IMR-90 (cell line): ENCODE measurements around the gene NNMT. TPM values are rescaled to one million over a fixed set of nuclear protein-coding genes. Genes with fewer than 3 reads are reported as not detected.

Experiments
- ATAC-seq: fragments of 200-7000 bp; cut with Tn5 transposase; 2 replicates; pipeline ENCODE4 v1.9.1; 2020; ENCODE audit warnings: low read depth, mild to moderate bottlenecking, moderate library complexity
- BruUV-seq: library from RNA; stranded (reverse); fragments of 400-500 nt; replicated peaks from 2 replicates; lab custom pipeline; 2021; lab: Mats Ljungman, UMichigan
- CTCF ChIA-PET: fragments of 300-600 bp; formaldehyde crosslinking; extraction: SDS; loops from one replicate; lab custom pipeline; 2021; ENCODE audit warnings: antibody characterized with exemption; lab: Yijun Ruan, JAX
- POLR2A ChIA-PET: fragments of 300-600 bp; sonication (Branson Sonifier 250); formaldehyde crosslinking; loops from one replicate; lab custom pipeline; 2022; ENCODE audit warnings: antibody characterized with exemption; ENCODE audit not compliant: unreplicated experiment; lab: Charles Lee
- DNase-seq: peaks from one replicate; pipeline ENCODE4 v3.0.0; 2013
- H2AFZ ChIP-seq: replicated peaks from 2 replicates; pipeline ENCODE3; 2013; ENCODE audit warnings: low read length, mild to moderate bottlenecking; ENCODE audit not compliant: poor library complexity
- H2AK5ac ChIP-seq: 2 replicates; pipeline ENCODE4 v1.6.1; 2013; ENCODE audit warnings: low read depth, low read length, inconsistent platforms
- H2AK9ac ChIP-seq: replicated peaks from 2 replicates; pipeline ENCODE3; 2013; ENCODE audit warnings: mild to moderate bottlenecking, low read depth, low read length, moderate library complexity; ENCODE audit not compliant: poor library complexity
- H2BK120ac ChIP-seq: 2 replicates; pipeline ENCODE4 v1.6.1; 2013; ENCODE audit warnings: low read depth, low read length, inconsistent platforms
- H2BK15ac ChIP-seq: 3 replicates; pipeline ENCODE4 v1.6.1; 2013; ENCODE audit warnings: low read depth, low read length, inconsistent platforms
- H2BK20ac ChIP-seq: 2 replicates; pipeline ENCODE4 v1.6.1; 2013; ENCODE audit warnings: low read depth, mild to moderate bottlenecking, inconsistent platforms, low read length, moderate library complexity
- H2BK5ac ChIP-seq: 2 replicates; pipeline ENCODE4 v1.6.1; 2013; ENCODE audit warnings: mild to moderate bottlenecking, low read depth, low read length, inconsistent platforms; ENCODE audit not compliant: poor library complexity, severe bottlenecking
- H3K14ac ChIP-seq: replicated peaks from 2 replicates; pipeline ENCODE4 v1.6.1; 2013; ENCODE audit warnings: low read depth, low read length, inconsistent platforms
- H3K18ac ChIP-seq: 2 replicates; pipeline ENCODE4 v1.6.1; 2013; ENCODE audit warnings: low read depth, low read length, control low read depth
- H3K23ac ChIP-seq: 2 replicates; pipeline ENCODE4 v1.6.1; 2013; ENCODE audit warnings: low read depth, low read length, inconsistent platforms
- H3K27ac ChIP-seq: 2 replicates; pipeline ENCODE4 v1.5.1; 2013; ENCODE audit warnings: mild to moderate bottlenecking, control low read depth, low read length; ENCODE audit not compliant: insufficient read depth
- H3K27me3 ChIP-seq: 2 replicates; pipeline ENCODE4 v1.6.1; 2013; ENCODE audit warnings: low read length; ENCODE audit not compliant: control insufficient read depth, insufficient read depth
- H3K36me3 ChIP-seq: 2 replicates; pipeline ENCODE4 v1.6.1; 2013; ENCODE audit warnings: low read length, mixed read lengths; ENCODE audit not compliant: control insufficient read depth, insufficient read depth
- H3K4ac ChIP-seq: 2 replicates; pipeline ENCODE4 v1.6.1; 2013; ENCODE audit warnings: low read depth, low read length, inconsistent platforms
- H3K4me1 ChIP-seq: 2 replicates; pipeline ENCODE4 v1.6.1; 2013; ENCODE audit warnings: low read length, mixed read lengths; ENCODE audit not compliant: control insufficient read depth, insufficient read depth
- H3K4me2 ChIP-seq: 2 replicates; pipeline ENCODE4 v1.6.1; 2013; ENCODE audit warnings: low read depth, mild to moderate bottlenecking, control low read depth, low read length, moderate library complexity
- H3K4me3 ChIP-seq: 2 replicates; pipeline ENCODE4 v1.5.1; 2013; ENCODE audit warnings: low read depth, mild to moderate bottlenecking, control low read depth, low read length, moderate library complexity; ENCODE audit not compliant: insufficient read depth
- H3K56ac ChIP-seq: 2 replicates; pipeline ENCODE4 v1.6.1; 2013; ENCODE audit warnings: low read length, inconsistent platforms; ENCODE audit not compliant: insufficient read depth; ENCODE audit errors: extremely low read depth
- H3K79me1 ChIP-seq, 2 experiments: 2 replicates each; pipeline ENCODE4 v1.6.1; 2013; ENCODE audit warnings: low read length in 2 of 2, inconsistent platforms in 1 of 2, low read depth in 1 of 2
- H3K9ac ChIP-seq: 2 replicates; pipeline ENCODE4 v1.6.1; 2013; ENCODE audit warnings: low read depth, low read length, control low read depth
- H3K9me1 ChIP-seq: 2 replicates; pipeline ENCODE4 v1.6.1; 2013; ENCODE audit warnings: low read length, inconsistent platforms; ENCODE audit not compliant: insufficient read depth
- H3K9me3 ChIP-seq: 2 replicates; pipeline ENCODE4 v1.6.1; 2013; ENCODE audit warnings: low read length; ENCODE audit not compliant: control insufficient read depth, insufficient read depth
- H4K20me1 ChIP-seq: 2 replicates; pipeline ENCODE4 v1.6.1; 2013; ENCODE audit warnings: low read length, inconsistent platforms; ENCODE audit not compliant: insufficient read depth
- H4K5ac ChIP-seq: 2 replicates; pipeline ENCODE4 v1.6.1; 2013; ENCODE audit warnings: mild to moderate bottlenecking, low read depth, low read length, control low read depth
- H4K8ac ChIP-seq, 2 experiments: 2 replicates each; pipeline ENCODE4 v1.6.1; 2013; ENCODE audit warnings: low read depth in 2 of 2, low read length in 2 of 2, control low read depth in 1 of 2, inconsistent platforms in 1 of 2
- H4K91ac ChIP-seq: 2 replicates; pipeline ENCODE4 v1.6.1; 2013; ENCODE audit warnings: low read depth, low read length, inconsistent platforms; ENCODE audit not compliant: insufficient read depth
- CEBPB ChIP-seq: IDR thresholded peaks from 2 replicates; pipeline ENCODE4 v1.6.1; 2012; ENCODE audit warnings: low read depth, low read length, improper control_type of control experiment
- MXI1 ChIP-seq: IDR thresholded peaks from 2 replicates; pipeline ENCODE4 v1.6.1; 2012; ENCODE audit warnings: low read depth, mild to moderate bottlenecking, low read length, moderate library complexity, borderline replicate concordance
- POLR2A ChIP-seq: IDR thresholded peaks from 2 replicates; pipeline ENCODE4 v1.6.1; 2012; ENCODE audit warnings: mild to moderate bottlenecking, low read depth, low read length
- RAD21 ChIP-seq: IDR thresholded peaks from 2 replicates; pipeline ENCODE4 v1.6.1; 2012; ENCODE audit warnings: low read length, improper control_type of control experiment
- WGBS, 2 experiments: methylation state at CpG; one replicate each; pipeline versions ENCODE4 v1.1.5 to v1.1.7; 2013; ENCODE audit warnings: missing lambda C conversion rate in 2 of 2; ENCODE audit not compliant: insufficient read length in 1 of 2; ENCODE audit errors: extremely low coverage in 2 of 2; 5-methylcytosine and 5-hydroxymethylcytosine counted together
- dilution Hi-C: fragments of 300-500 bp; cut with HindIII; formaldehyde crosslinking; loops from one replicate; pipeline ENCODE4 v1.14.3; 2018; ENCODE audit warnings: low sequenced_read_pairs; ENCODE audit not compliant: unreplicated experiment
- in situ Hi-C: fragments of 300-500 bp; cut with MboI; formaldehyde crosslinking; loops from 3 replicates; pipeline ENCODE4 v1.14.3; 2019; ENCODE audit warnings: low sequenced_read_pairs, inconsistent platforms, mixed read lengths
- intact Hi-C: fragments of 100-400 bp; cut with micrococcal nuclease; formaldehyde crosslinking; loops from 2 replicates; pipeline ENCODE4 v1.10.0; 2022
- polyA plus RNA-seq, 3 experiments: library from polyadenylated mRNA; depleted of rRNA; stranded (reverse); fragments of >200 nt; gene quantifications; 2 replicates each; pipeline ENCODE4 v1.2.3, GENCODE V29; 2012; ENCODE audit warnings: low replicate concordance in 1 of 3
- total RNA-seq: library from RNA; depleted of rRNA; stranded (reverse); fragments of >200 nt; gene quantifications from 2 replicates; pipeline ENCODE4 v1.2.3, GENCODE V29; 2012

The NNMT gene
- total and polyA plus RNA-seq, 2 of the 4 experiments (the other 2 are of a cell fraction): 79.7 to 108 TPM

GRCh38 chr11:114262681-114263512 is 33.3 kb upstream of the NNMT start (continued):
- TF ChIP-seq RAD21: peak; percentile 83
- TF ChIP-seq CEBPB: no peak

- H3K4me1 ChIP-seq: no peaks in the 10 kb centered on the region
- H3K18ac ChIP-seq: no peak overlapping the region
- no peaks in the 10 kb centered on the region for H3K9me3 ChIP-seq
- no peak overlapping the region for H3K4me2 ChIP-seq
- ChIA-PET CTCF (interaction anchor here (0.7 to 4.5 kb wide), 4 partner anchors 234 to 359 kb away, joined by 3 to 43 read pairs (median 4); partner anchors contain the start of gene HTR3B), POLR2A (no interaction called here)
- dilution Hi-C loops (no loop called here), in situ Hi-C loops (loop anchor here (5.0 kb wide), 2 partner anchors 226 to 366 kb away; no protein-coding TSS in a partner anchor), intact Hi-C loops (loop anchor here (5.0 kb wide), 2 partner anchors 101 to 956 kb away; no protein-coding TSS in a partner anchor)
- WGBS, 2 experiments: 35% methylated on average over 2 of the region's 7 CpGs; no CpG with 5 or more reads in 1 of the 2 experiments
- BruUV-seq: no TSS peak
- H3K36me3 ChIP-seq: no peaks in the 10 kb centered on the region
- TF ChIP-seq MXI1 (no peak), POLR2A (no peak)
- no peak overlapping the region for H4K8ac ChIP-seq
- H2AFZ ChIP-seq: no peak overlapping the region
- H3K56ac ChIP-seq: no peak overlapping the region
- no peak overlapping the region for H2BK20ac ChIP-seq
- H4K91ac ChIP-seq: no peak overlapping the region
- no peak overlapping the region for H2BK5ac ChIP-seq
- H3K79me1 ChIP-seq: no peaks in the 10 kb centered on the region
- no peak for DNase-seq
- H4K20me1 ChIP-seq: no peaks in the 10 kb centered on the region
- H3K4me3 ChIP-seq: no peak overlapping the region
- no peaks in the 10 kb centered on the region for H3K9me1 ChIP-seq
- H3K27ac ChIP-seq: no peak overlapping the region
- H2BK15ac ChIP-seq: no peak overlapping the region
- H2BK120ac ChIP-seq: no peak overlapping the region
- H2AK9ac ChIP-seq: no peak overlapping the region
- H3K27me3 ChIP-seq: peaks cover 37% of the 10 kb centered on the region
- no peak overlapping the region for H3K23ac ChIP-seq
- no peak overlapping the region for H4K5ac ChIP-seq
- H3K9ac ChIP-seq: no peak overlapping the region
- H2AK5ac ChIP-seq: no peak overlapping the region
- ATAC-seq: no peak
- no peak overlapping the region for H3K4ac ChIP-seq
- H3K14ac ChIP-seq: no peak overlapping the region
These were observed 32.6 kb upstream of the NNMT start for GRCh38 chr11:114263513-114264170.
